ENCODE results near the gene POTED.
"Not testable (repeated sequence)": the region's sequence is repeated elsewhere in the genome, so short reads cannot be mapped to it uniquely, and the experiment has no call there.

Gene POTED

DNA sequence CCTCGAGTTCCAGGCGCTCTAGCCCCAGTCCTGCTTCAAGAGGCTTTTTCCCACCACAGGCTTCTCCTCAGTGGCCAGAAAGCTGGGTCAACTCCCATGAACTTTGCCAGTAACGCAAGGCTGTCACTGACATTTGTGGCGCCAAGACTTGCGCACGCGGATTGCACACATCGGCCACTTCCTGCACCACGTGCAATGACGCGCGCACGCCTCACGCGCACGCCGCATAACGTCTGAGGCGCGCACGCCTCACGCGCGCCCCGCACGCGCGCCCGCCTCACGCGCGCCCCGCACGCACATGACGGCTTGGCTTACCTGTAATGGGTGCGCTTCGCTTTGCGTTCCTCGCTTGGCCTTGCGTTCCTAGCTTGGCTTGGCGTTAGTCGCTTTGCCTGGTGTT, at the start of gene POTED:
TSS of gene POTED (plus strand) at position 301 of the 400 bp plus-strand sequence. CDS start 452 bp downstream, outside the sequence.
- not testable (repeated sequence) for DNase-seq

DNA sequence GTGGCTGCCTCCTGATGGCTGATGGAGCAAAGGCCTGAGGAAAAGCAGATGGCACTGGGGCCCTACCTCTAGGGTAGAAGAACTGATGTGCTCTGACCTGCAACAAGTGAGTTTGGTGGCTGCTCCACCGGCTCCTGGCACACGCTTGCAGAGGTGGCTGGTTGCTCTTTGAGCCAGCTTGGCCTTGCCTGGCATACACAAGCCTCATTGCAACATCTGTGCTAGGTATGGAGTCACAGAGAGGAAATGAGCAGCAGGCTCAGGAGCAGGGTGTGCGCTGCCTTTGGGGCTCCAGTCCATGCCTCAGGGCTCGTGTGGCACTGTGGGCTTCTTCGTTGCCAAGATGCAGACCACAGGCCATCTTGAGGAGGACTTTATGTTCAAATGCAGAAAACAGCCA, 40.5 kb downstream of the POTED start:
- not testable (repeated sequence) for DNase-seq

DNA sequence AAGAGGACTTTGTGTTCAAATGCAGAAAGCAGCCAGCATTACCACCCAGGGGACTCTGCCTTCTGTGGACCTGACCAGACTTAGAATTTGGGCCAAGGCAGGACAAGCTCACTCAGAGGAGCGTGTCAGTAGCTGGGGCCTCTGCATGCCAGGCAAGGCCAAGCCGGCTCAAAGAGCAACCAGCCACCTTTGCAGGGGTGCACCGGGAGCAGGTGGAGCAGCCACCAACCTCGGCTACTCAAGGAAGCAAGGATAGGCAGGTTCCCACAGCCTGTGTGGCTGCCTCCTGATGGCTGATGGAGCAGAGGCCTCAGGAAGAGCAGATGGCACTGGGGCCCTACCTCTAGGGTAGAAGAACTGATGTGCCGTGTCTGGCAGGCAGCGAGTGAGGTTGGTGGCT, 42.2 kb downstream of the POTED start:
- DNase-seq, result not testable (repeated sequence)

All from COR-L47 (cell line).